Renal cortex interstitium (tissue), 11 donors: ENCODE data around the gene LILRB3. TPM values are rescaled to one million over a fixed set of nuclear protein-coding genes. Genes with fewer than 3 reads are reported as not detected.
"Not testable (repeated sequence)": the region's sequence is repeated elsewhere in the genome, so short reads cannot be mapped to it uniquely, and the experiment has no call there.

Source experiments
- DNase-seq, 11 donors: peaks; one replicate each; pipeline ENCODE4 v3.0.0-alpha.2; 2013; ENCODE audit warnings: low read depth in 9 of 11, low spot score in 4 of 11; ENCODE audit errors: extremely low read depth in 1 of 11
- polyA plus RNA-seq, 3 donors: library from polyadenylated mRNA; unstranded; fragments of 120-200 nt; gene quantifications; one replicate each; pipeline ENCODE4 v1.2.1, GENCODE V29; 2013; ENCODE audit not compliant: insufficient read length in 3 of 3

LILRB3 gene
- polyA plus RNA-seq, 3 donors: 1.0 to 3.8 (median 1.5) TPM

GRCh38 chr19:54178581-54179261, 44.1 kb downstream of the LILRB3 start:
- no peak for DNase-seq

GRCh38 chr19:54173951-54174834, 48.6 kb downstream of the LILRB3 start:
- DNase-seq: no peak

- DNase-seq: no peak
Measured at GRCh38 chr19:54173359-54173699, 49.5 kb downstream of the LILRB3 start.

GRCh38 chr19:54172471-54173358, 50.1 kb downstream of the LILRB3 start, which contains the start of gene TMC4:
TSS of gene TMC4 (minus strand) at chr19:54173160. CDS start at chr19:54173117, 43 bp downstream.
- no peak for DNase-seq

- DNase-seq: not testable (repeated sequence)
Measured at GRCh38 chr19:54171736-54172431, 50.9 kb downstream of the LILRB3 start.

GRCh38 chr19:54169149-54169740, 53.6 kb downstream of the LILRB3 start:
- DNase-seq: no peak

- peak in 9 of 11 donors; percentile 73 to 89 (median 83) for DNase-seq
Measured at GRCh38 chr19:54168174-54168917, 54.5 kb downstream of the LILRB3 start.

Other genes with a start within 250 kb of the LILRB3 start
- under 1 TPM; 0.73 to 1.00 (median 0.85) TPM for gene CACNG6, start 231.4 kb downstream of the LILRB3 start, polyA plus RNA-seq
- under 1 TPM in 1 of 3 donors, not detected in 2; 0.27 TPM for gene VSTM1, start 159.1 kb downstream of the LILRB3 start, polyA plus RNA-seq
- gene TARM1, start 141.6 kb downstream of the LILRB3 start, polyA plus RNA-seq: under 1 TPM in 2 of 3 donors, not detected in 1; 0.17 to 0.20 TPM
- under 1 TPM; 0.11 to 0.42 (median 0.27) TPM for gene OSCAR, start 122.2 kb downstream of the LILRB3 start, polyA plus RNA-seq
- gene NDUFA3, start 120.2 kb downstream of the LILRB3 start, polyA plus RNA-seq: 100 to 1,000 TPM in 2 of 3 donors, 10 to 100 TPM in 1; 84.6 to 151 (median 147) TPM
- 10 to 100 TPM; 12.0 to 19.3 (median 18.8) TPM for gene TFPT, start 107.3 kb downstream of the LILRB3 start, polyA plus RNA-seq
- gene PRPF31, start 107.3 kb downstream of the LILRB3 start, polyA plus RNA-seq: 10 to 100 TPM; 68.0 to 82.8 (median 73.0) TPM
- gene CNOT3, start 85.2 kb downstream of the LILRB3 start, polyA plus RNA-seq: 10 to 100 TPM; 66.6 to 75.4 (median 75.4) TPM
- 10 to 100 TPM in 1 of 3 donors, 1 to 10 TPM in 2; 7.5 to 10.5 (median 9.8) TPM for gene LENG1, start 63.3 kb downstream of the LILRB3 start, polyA plus RNA-seq
- 10 to 100 TPM; 20.1 to 50.0 (median 29.2) TPM for gene TMC4, start 49.8 kb downstream of the LILRB3 start, polyA plus RNA-seq
- gene MBOAT7, start 33.4 kb downstream of the LILRB3 start, polyA plus RNA-seq: 10 to 100 TPM; 56.8 to 85.9 (median 80.3) TPM
- gene TSEN34, start 31.7 kb downstream of the LILRB3 start, polyA plus RNA-seq: 10 to 100 TPM; 46.2 to 63.2 (median 60.2) TPM
- gene RPS9, start 22.1 kb downstream of the LILRB3 start, polyA plus RNA-seq: 1,000 to 10,000 TPM; 1,235 to 1,695 (median 1,501) TPM
- gene LILRA6, start 19.8 kb upstream of the LILRB3 start, polyA plus RNA-seq: under 1 TPM; 0.44 to 0.85 (median 0.47) TPM
- gene LILRB5, start 34.3 kb upstream of the LILRB3 start, polyA plus RNA-seq: 1 to 10 TPM; 1.4 to 3.7 (median 2.3) TPM
- 1 to 10 TPM in 2 of 3 donors, under 1 TPM in 1; 0.84 to 2.8 (median 1.7) TPM for gene LILRB2, start 58.1 kb upstream of the LILRB3 start, polyA plus RNA-seq
- gene LILRA5, start 90.2 kb upstream of the LILRB3 start, polyA plus RNA-seq: 1 to 10 TPM in 1 of 3 donors, under 1 TPM in 2; 0.42 to 1.7 (median 0.70) TPM
- under 1 TPM in 1 of 3 donors, not detected in 2; 0.11 TPM for gene LILRA4, start 116.2 kb upstream of the LILRB3 start, polyA plus RNA-seq
- gene LAIR1, start 141.9 kb upstream of the LILRB3 start, polyA plus RNA-seq: 1 to 10 TPM; 3.3 to 5.9 (median 5.3) TPM
- gene TTYH1, start 192.5 kb upstream of the LILRB3 start, polyA plus RNA-seq: 10 to 100 TPM in 1 of 3 donors, 1 to 10 TPM in 2; 7.7 to 13.5 (median 8.0) TPM
- gene LENG8, start 226.2 kb upstream of the LILRB3 start, polyA plus RNA-seq: 100 to 1,000 TPM; 119 to 275 (median 153) TPM
- gene LENG9, start 240.8 kb upstream of the LILRB3 start, polyA plus RNA-seq: 1 to 10 TPM; 1.6 to 3.3 (median 1.8) TPM